Measurements from ENCODE around the gene DDB1. TPM values are rescaled to one million over a fixed set of nuclear protein-coding genes. Genes with fewer than 3 reads are reported as not detected.
A peak's percentile ranks its signal among the peaks of the same experiment; 100 is the strongest.

Gene DDB1
- total and polyA plus RNA-seq, 2 of the 13 experiments (the other 11 are each of a cell fraction or from before 2014, with no cell fraction given), result 217 to 266 TPM

GRCh38 chr11:61332797-61333549, at the start of gene DDB1, which contains the start of gene TKFC (continued):
- TF ChIP-seq ZBTB33 (CRISPR knock-in tag; IDR thresholded peaks at IDR 0.05), result no peak
- no peak; the same call in 1 of the 2 replicates for TF ChIP-seq ETS1 (CRISPR knock-in tag; IDR thresholded peaks at IDR 0.05)
- peak; percentile 70; the same call in 1 of the 2 replicates for TF ChIP-seq ZFP82 (CRISPR knock-in tag; IDR thresholded peaks at IDR 0.05; ENCODE audit: borderline replicate concordance)
- TF ChIP-seq ZNF678 (CRISPR knock-in tag; IDR thresholded peaks at IDR 0.05), result no peak
- TF ChIP-seq NONO (IDR thresholded peaks at IDR 0.05), result no peak
- TF ChIP-seq NONO (CRISPR knock-in tag; conservative IDR thresholded peaks at IDR 0.05), result peak; percentile 71
- no peak; the same call in 1 of the 2 replicates for TF ChIP-seq HNRNPUL1 (IDR thresholded peaks at IDR 0.05; ENCODE audit: low read depth, low read length)
- peak; percentile 70 for TF ChIP-seq TFE3 (CRISPR knock-in tag; IDR thresholded peaks at IDR 0.05)
- no peak for TF ChIP-seq NCOA2 (CRISPR knock-in tag; IDR thresholded peaks at IDR 0.05)
- no peak for TF ChIP-seq TBL1XR1 (IDR thresholded peaks at IDR 0.05; ENCODE audit: borderline replicate concordance, low read length, partially characterized antibody)
- peak; percentile 64 for TF ChIP-seq AGO1 (IDR thresholded peaks at IDR 0.05; ENCODE audit: low read depth, low read length, poor library complexity, severe bottlenecking)
- TF ChIP-seq BRF2 (CRISPR knock-in tag; IDR thresholded peaks at IDR 0.05), result peak; percentile 68; the same call in 1 of the 2 replicates
- peak; percentile 59; the same call in 1 of the 2 replicates for TF ChIP-seq SIX4 (CRISPR knock-in tag; IDR thresholded peaks at IDR 0.05)
- peak; percentile 49; the same call in 1 of the 2 replicates for TF ChIP-seq SMYD3 (CRISPR knock-in tag; IDR thresholded peaks at IDR 0.05)
- no peak; the same call in none of the 2 replicates for TF ChIP-seq ZSCAN31 (CRISPR knock-in tag; IDR thresholded peaks at IDR 0.05; ENCODE audit: low read depth)
- peak; percentile 68 for TF ChIP-seq ZNF891 (CRISPR knock-in tag; IDR thresholded peaks at IDR 0.05)
- TF ChIP-seq FOXK1 (CRISPR knock-in tag; IDR thresholded peaks at IDR 0.05; ENCODE audit: borderline replicate concordance, low read depth), result peak; percentile 89
- peak; percentile 90 for TF ChIP-seq HNRNPLL (IDR thresholded peaks at IDR 0.05; ENCODE audit: low read depth, low read length, poor library complexity, severe bottlenecking)
- peak; percentile 77 for TF ChIP-seq ZNF343 (CRISPR knock-in tag; IDR thresholded peaks at IDR 0.05)
- no peak for TF ChIP-seq ZMAT5 (CRISPR knock-in tag; IDR thresholded peaks at IDR 0.05; ENCODE audit: borderline replicate concordance, low read depth)
- no peak; the same call in 1 of the 2 replicates for TF ChIP-seq KDM4B (CRISPR knock-in tag; IDR thresholded peaks at IDR 0.05)
- TF ChIP-seq ADNP (CRISPR knock-in tag; IDR thresholded peaks at IDR 0.05), result no peak
- peak; percentile 76 for TF ChIP-seq RXRA (CRISPR knock-in tag; IDR thresholded peaks at IDR 0.05)
- peak; percentile 44; the same call in 1 of the 2 replicates for TF ChIP-seq ATF1 (CRISPR knock-in tag; IDR thresholded peaks at IDR 0.05)
